ENCODE results near the gene TM4SF1. TPM values are rescaled to one million over a fixed set of nuclear protein-coding genes. Genes with fewer than 3 reads are reported as not detected.
"Not testable (repeated sequence)": the region's sequence is repeated elsewhere in the genome, so short reads cannot be mapped to it uniquely, and the experiment has no call there.

Gene TM4SF1
- total RNA-seq, 1 experiment from 2014 or later = not detected

DNA sequence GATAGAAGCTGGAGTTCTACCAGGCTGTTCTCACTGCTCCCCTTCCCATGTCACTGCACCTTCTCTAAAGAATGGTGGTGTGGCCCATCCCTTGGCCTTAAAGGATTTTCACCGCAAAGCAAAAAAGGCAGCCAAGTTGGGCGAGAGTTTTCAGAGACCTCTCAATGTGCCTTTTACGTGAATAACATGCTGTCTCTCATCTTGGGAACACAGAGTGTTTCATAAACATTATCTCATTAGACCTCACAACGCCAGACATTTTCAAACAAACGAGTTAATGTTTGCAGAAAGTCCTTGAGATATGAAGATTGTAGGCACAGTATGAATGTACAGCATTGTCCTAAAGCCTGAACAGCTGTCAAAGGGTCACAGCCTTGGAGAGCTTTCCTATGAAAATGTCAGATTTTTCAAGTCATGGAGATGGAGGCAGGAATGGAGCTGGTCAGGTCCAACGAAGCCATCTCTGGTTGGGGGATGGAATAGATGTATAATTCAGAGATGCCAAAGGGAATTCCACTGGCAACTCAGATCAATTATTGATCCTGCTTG, 21.3 kb downstream of the TM4SF1 start:
- Histone ChIP-seq H3K79me2 (ENCODE audit: low read length) (no peaks in the 10 kb centered on the region), H3K4me2 (ENCODE audit: low read depth, low read length, poor library complexity, severe bottlenecking) (no peak overlapping the region), H3K4me1 (ENCODE audit: low read length) (no peaks in the 10 kb centered on the region), H3K36me3 (ENCODE audit: insufficient read depth, low read length) (no peaks in the 10 kb centered on the region), H3K9me2 (replicated peaks; ENCODE audit: insufficient read depth, low read length) (no peaks in the 10 kb centered on the region), H2AFZ (ENCODE audit: low read length) (no peak overlapping the region), H3K9me3 (ENCODE audit: low read length) (no peaks in the 10 kb centered on the region), H4K20me1 (ENCODE audit: insufficient read depth, low read depth, low read length) (no peaks in the 10 kb centered on the region), H3K4me3 (ENCODE audit: low read length) (no peak overlapping the region), H3K27ac (ENCODE audit: low read length) (no peak overlapping the region), H3K27me3 (ENCODE audit: low read length) (no peaks in the 10 kb centered on the region), H3K9ac (ENCODE audit: low read length) (no peak overlapping the region)
- no peak for DNase-seq

DNA sequence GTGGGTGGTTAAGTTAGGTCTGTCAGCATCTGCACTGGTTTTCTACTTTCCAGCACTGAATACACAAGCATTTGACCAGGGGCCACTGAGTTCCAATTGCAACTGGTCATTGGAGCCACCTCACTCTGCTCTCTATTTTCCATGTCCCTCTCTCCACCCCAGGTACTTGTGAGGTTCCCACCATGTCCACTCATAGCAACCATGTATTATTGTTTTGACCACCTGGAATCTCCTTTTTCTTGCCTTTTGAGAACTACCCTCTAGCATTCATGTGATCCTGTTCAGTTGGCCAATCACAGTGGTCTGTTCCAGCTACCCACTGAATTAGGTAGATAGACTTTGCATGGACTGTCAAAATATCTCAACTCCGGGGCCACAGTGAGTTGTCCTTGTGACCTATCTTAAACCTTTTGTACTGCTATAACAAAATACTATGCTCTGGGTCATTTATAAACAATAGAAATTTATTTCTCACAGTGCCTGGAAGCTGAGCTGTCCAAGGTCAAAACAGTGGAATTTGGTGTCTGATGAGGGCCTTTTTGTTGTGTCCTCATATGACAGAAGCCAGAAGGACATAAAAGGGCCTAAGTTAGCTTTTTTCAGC, 23.8 kb downstream of the TM4SF1 start:
- H3K9ac ChIP-seq (ENCODE audit: low read length) = no peak overlapping the region

DNA sequence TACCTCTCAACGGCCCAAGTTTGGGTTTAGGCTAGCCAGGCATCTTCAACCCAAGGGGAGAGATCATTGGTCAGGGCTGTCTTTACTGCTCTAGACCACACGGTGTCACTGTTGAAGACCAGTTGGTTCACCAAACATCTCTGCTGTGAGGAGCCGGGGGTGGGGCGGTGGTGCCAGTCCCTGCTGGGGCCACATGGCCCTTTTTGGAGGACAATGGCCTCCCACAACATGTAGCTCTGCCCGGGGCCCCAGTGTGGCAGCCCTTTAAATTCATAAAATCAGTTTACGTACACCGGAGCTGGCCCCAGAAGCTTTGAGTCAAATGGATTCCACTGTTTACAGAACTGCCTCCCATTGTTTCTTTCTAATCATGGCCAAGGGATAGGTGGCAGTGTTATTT, 24.9 kb downstream of the TM4SF1 start:
- DNase-seq = peak; percentile 77
- no peak overlapping the region for H3K27ac ChIP-seq (ENCODE audit: low read length)
- no peaks in the 10 kb centered on the region for H3K9me3 ChIP-seq (ENCODE audit: low read length)
- H2AFZ ChIP-seq (ENCODE audit: low read length) = no peak overlapping the region
- H3K9me2 ChIP-seq (replicated peaks; ENCODE audit: insufficient read depth, low read length) = no peaks in the 10 kb centered on the region
- no peaks in the 10 kb centered on the region for H3K79me2 ChIP-seq (ENCODE audit: low read length)
- H3K27me3 ChIP-seq (ENCODE audit: low read length) = no peaks in the 10 kb centered on the region
- no peaks in the 10 kb centered on the region for H3K36me3 ChIP-seq (ENCODE audit: insufficient read depth, low read length)
- H3K4me1 ChIP-seq (ENCODE audit: low read length) = no peaks in the 10 kb centered on the region
- no peak overlapping the region for H3K9ac ChIP-seq (ENCODE audit: low read length)
- no peak overlapping the region for H3K4me3 ChIP-seq (ENCODE audit: low read length)
- no peaks in the 10 kb centered on the region for H4K20me1 ChIP-seq (ENCODE audit: insufficient read depth, low read depth, low read length)
- no peak overlapping the region for H3K4me2 ChIP-seq (ENCODE audit: low read depth, low read length, poor library complexity, severe bottlenecking)

More for the DNA sequence above, 23.8 kb downstream of the TM4SF1 start:
- no peak overlapping the region for H3K4me2 ChIP-seq (ENCODE audit: low read depth, low read length, poor library complexity, severe bottlenecking)
- no peak overlapping the region for H2AFZ ChIP-seq (ENCODE audit: low read length)
- DNase-seq = no peak
- no peaks in the 10 kb centered on the region for H3K4me1 ChIP-seq (ENCODE audit: low read length)
- no peaks in the 10 kb centered on the region for H3K9me3 ChIP-seq (ENCODE audit: low read length)
- no peak overlapping the region for H3K27ac ChIP-seq (ENCODE audit: low read length)
- no peak overlapping the region for H3K4me3 ChIP-seq (ENCODE audit: low read length)
- no peaks in the 10 kb centered on the region for H3K9me2 ChIP-seq (replicated peaks; ENCODE audit: insufficient read depth, low read length)
- H4K20me1 ChIP-seq (ENCODE audit: insufficient read depth, low read depth, low read length) = no peaks in the 10 kb centered on the region
- H3K79me2 ChIP-seq (ENCODE audit: low read length) = no peaks in the 10 kb centered on the region
- no peaks in the 10 kb centered on the region for H3K36me3 ChIP-seq (ENCODE audit: insufficient read depth, low read length)
- no peaks in the 10 kb centered on the region for H3K27me3 ChIP-seq (ENCODE audit: low read length)

DNA sequence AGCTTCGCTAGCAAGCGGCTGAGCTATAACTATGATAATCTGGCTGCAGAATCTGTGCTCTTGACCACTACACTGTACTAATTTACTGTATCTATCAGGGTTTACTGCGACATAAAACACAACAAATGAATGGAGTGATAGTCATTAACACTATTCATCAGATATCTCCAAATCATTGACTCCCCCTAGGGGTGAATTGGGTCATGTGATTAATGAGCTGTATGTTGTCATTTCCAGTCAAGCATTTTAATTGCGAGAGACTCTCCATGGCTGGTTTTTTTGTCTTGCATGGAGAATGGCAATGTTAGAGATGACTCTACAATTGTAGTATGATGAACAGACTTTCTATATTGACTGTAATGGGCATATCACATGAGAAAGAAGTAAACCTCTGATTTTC, 33.5 kb downstream of the TM4SF1 start:
- H3K27me3 ChIP-seq (ENCODE audit: low read length) = no peaks in the 10 kb centered on the region
- H3K79me2 ChIP-seq (ENCODE audit: low read length) = no peaks in the 10 kb centered on the region
- no peak overlapping the region for H3K4me2 ChIP-seq (ENCODE audit: low read depth, low read length, poor library complexity, severe bottlenecking)
- peak; percentile 59 for DNase-seq
- H2AFZ ChIP-seq (ENCODE audit: low read length) = no peak overlapping the region
- H3K4me1 ChIP-seq (ENCODE audit: low read length) = no peaks in the 10 kb centered on the region
- no peaks in the 10 kb centered on the region for H3K36me3 ChIP-seq (ENCODE audit: insufficient read depth, low read length)
- no peak overlapping the region for H3K4me3 ChIP-seq (ENCODE audit: low read length)
- no peaks in the 10 kb centered on the region for H3K9me3 ChIP-seq (ENCODE audit: low read length)
- H4K20me1 ChIP-seq (ENCODE audit: insufficient read depth, low read depth, low read length) = no peaks in the 10 kb centered on the region
- H3K9me2 ChIP-seq (replicated peaks; ENCODE audit: insufficient read depth, low read length) = no peaks in the 10 kb centered on the region
- H3K9ac ChIP-seq (ENCODE audit: low read length) = no peak overlapping the region
- no peak overlapping the region for H3K27ac ChIP-seq (ENCODE audit: low read length)

DNA sequence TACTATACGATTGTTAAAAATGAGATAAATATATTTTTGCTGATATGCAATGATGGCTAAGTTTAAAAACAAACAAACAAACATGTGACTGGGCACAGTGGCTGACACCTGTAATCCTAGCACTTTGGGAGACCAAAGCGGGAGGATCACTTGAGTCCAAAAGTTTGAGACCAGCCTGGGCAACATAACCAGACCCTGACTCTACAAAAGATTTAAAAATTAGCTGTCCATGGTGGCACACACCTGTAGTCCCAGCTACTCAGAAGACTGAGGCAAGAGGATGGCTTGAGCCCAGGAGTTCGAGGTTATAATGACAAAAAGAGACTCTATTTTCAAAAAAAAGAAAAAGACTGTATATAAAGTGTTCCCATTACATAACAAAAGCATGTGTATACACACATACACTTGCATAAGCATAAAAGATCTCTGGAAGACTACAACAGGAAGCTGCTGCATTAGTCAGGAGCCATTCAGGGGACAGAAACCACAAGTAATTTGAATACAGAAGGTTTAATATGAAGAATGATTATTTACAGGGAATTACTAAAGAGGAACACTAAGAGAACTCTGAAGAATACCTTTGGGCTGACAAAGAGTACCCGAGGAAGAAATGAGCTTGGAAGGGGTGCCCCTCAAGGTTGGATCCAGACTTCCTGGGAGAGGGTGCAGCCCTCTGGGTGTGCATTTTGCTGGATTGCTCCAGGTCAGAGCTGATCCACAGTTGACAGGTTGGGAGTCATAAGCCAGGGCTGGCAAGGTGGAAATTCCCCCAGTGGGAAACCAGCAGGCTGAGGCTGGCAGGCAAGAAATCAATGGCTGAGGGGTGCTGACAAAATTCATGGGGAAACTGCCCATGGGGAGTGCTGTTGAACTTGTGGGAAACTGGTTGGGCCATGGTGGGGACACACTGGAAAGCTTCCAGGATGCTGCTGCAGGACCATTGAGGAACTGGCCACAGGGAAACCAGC, 34.8 kb downstream of the TM4SF1 start:
- H2AFZ ChIP-seq (ENCODE audit: low read length) = no peak overlapping the region
- no peaks in the 10 kb centered on the region for H3K9me2 ChIP-seq (replicated peaks; ENCODE audit: insufficient read depth, low read length)
- no peak overlapping the region for H3K27ac ChIP-seq (ENCODE audit: low read length)
- H3K9me3 ChIP-seq (ENCODE audit: low read length) = no peaks in the 10 kb centered on the region
- no peaks in the 10 kb centered on the region for H3K79me2 ChIP-seq (ENCODE audit: low read length)
- DNase-seq = no peak
- H3K36me3 ChIP-seq (ENCODE audit: insufficient read depth, low read length) = no peaks in the 10 kb centered on the region
- no peak overlapping the region for H3K4me2 ChIP-seq (ENCODE audit: low read depth, low read length, poor library complexity, severe bottlenecking)
- H3K4me1 ChIP-seq (ENCODE audit: low read length) = no peaks in the 10 kb centered on the region
- no peaks in the 10 kb centered on the region for H3K27me3 ChIP-seq (ENCODE audit: low read length)
- no peak overlapping the region for H3K4me3 ChIP-seq (ENCODE audit: low read length)
- H3K9ac ChIP-seq (ENCODE audit: low read length) = no peak overlapping the region
- no peaks in the 10 kb centered on the region for H4K20me1 ChIP-seq (ENCODE audit: insufficient read depth, low read depth, low read length)

DNA sequence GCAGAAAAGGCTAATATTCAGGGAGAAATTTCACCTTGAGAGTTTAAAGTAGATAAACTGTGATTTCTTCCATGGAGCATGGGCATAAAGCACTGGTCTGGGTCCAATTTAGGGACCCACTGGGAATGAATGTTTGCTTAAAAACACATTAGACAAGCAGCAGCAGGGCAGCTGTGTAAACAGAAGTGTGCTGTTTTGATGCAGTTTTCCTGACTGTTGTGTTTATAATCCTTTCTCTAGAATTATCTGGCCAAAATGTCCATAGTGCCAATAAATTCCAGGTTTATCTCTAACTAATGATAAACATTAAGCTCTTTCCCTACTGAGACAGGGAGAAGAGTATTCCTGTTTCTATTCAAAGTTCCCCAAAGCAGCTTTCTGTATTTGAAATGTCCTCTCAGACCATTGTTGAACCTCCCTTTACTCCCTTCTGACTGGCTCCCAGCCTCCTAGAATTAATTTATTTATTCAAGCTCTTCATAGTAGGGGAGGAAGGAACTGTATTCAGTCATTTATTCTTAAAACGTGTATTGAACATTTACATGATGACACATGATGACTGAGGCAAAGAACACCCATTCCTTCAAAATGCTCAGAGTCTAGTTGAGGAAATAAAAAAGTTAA, 37.0 kb downstream of the TM4SF1 start:
- H3K4me1 ChIP-seq (ENCODE audit: low read length) = no peaks in the 10 kb centered on the region
- no peak overlapping the region for H3K9ac ChIP-seq (ENCODE audit: low read length)
- H4K20me1 ChIP-seq (ENCODE audit: insufficient read depth, low read depth, low read length) = no peaks in the 10 kb centered on the region
- DNase-seq = no peak
- H2AFZ ChIP-seq (ENCODE audit: low read length) = no peak overlapping the region
- no peak overlapping the region for H3K4me3 ChIP-seq (ENCODE audit: low read length)
- H3K27me3 ChIP-seq (ENCODE audit: low read length) = no peaks in the 10 kb centered on the region
- no peak overlapping the region for H3K27ac ChIP-seq (ENCODE audit: low read length)
- H3K9me3 ChIP-seq (ENCODE audit: low read length) = no peaks in the 10 kb centered on the region
- H3K36me3 ChIP-seq (ENCODE audit: insufficient read depth, low read length) = no peaks in the 10 kb centered on the region
- H3K9me2 ChIP-seq (replicated peaks; ENCODE audit: insufficient read depth, low read length) = no peaks in the 10 kb centered on the region
- no peaks in the 10 kb centered on the region for H3K79me2 ChIP-seq (ENCODE audit: low read length)
- H3K4me2 ChIP-seq (ENCODE audit: low read depth, low read length, poor library complexity, severe bottlenecking) = no peak overlapping the region

DNA sequence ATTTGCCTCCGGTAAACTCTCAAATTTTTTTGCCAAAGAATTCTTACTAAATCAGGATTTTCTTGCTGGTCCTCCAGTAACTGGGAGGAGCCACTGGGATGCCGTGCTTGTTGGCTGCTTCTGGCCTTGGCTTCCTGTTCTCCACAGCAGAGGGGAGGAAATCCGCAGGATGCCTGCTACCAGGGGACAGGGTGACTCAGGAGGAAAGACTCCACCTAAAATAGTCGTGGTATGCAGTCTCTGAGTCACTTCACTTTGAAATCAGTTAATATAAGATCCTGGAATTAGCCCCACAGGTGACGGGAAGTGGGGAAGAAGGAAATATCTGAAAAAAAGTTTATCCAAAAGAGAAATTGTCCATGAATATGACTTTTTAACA, 37.5 kb downstream of the TM4SF1 start:
- no peak for DNase-seq
- no peak overlapping the region for H3K4me3 ChIP-seq (ENCODE audit: low read length)
- H3K27me3 ChIP-seq (ENCODE audit: low read length) = no peaks in the 10 kb centered on the region
- H3K36me3 ChIP-seq (ENCODE audit: insufficient read depth, low read length) = no peaks in the 10 kb centered on the region
- H3K79me2 ChIP-seq (ENCODE audit: low read length) = no peaks in the 10 kb centered on the region
- no peak overlapping the region for H3K4me2 ChIP-seq (ENCODE audit: low read depth, low read length, poor library complexity, severe bottlenecking)
- H3K9ac ChIP-seq (ENCODE audit: low read length) = no peak overlapping the region
- no peaks in the 10 kb centered on the region for H3K4me1 ChIP-seq (ENCODE audit: low read length)
- no peak overlapping the region for H2AFZ ChIP-seq (ENCODE audit: low read length)
- no peaks in the 10 kb centered on the region for H3K9me2 ChIP-seq (replicated peaks; ENCODE audit: insufficient read depth, low read length)
- H4K20me1 ChIP-seq (ENCODE audit: insufficient read depth, low read depth, low read length) = no peaks in the 10 kb centered on the region
- no peaks in the 10 kb centered on the region for H3K9me3 ChIP-seq (ENCODE audit: low read length)
- H3K27ac ChIP-seq (ENCODE audit: low read length) = no peak overlapping the region

DNA sequence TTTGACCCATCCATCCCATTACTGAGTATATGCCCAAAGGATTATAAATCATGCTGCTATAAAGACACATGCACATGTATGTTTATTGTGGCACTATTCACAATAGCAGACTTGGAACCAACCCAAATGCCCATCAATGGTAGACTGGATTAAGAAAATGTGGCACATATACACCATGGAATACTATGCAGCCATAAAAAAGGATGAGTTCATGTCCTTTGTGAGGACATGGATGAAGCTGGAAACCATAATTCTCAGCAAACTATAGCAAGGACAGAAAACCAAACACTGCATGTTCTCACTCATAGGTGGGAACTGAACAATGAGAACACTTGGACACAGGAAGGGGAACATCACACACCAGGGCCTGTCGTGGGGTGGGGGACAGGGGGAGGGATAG, 40.0 kb downstream of the TM4SF1 start:
- H3K4me2 ChIP-seq (ENCODE audit: low read depth, low read length, poor library complexity, severe bottlenecking); H3K4me3 ChIP-seq (ENCODE audit: low read length); H2AFZ ChIP-seq (ENCODE audit: low read length); H3K79me2 ChIP-seq (ENCODE audit: low read length); H3K4me1 ChIP-seq (ENCODE audit: low read length); H3K9me2 ChIP-seq (replicated peaks; ENCODE audit: insufficient read depth, low read length); H3K27ac ChIP-seq (ENCODE audit: low read length); H3K9me3 ChIP-seq (ENCODE audit: low read length); H3K27me3 ChIP-seq (ENCODE audit: low read length); DNase-seq; H3K9ac ChIP-seq (ENCODE audit: low read length); H4K20me1 ChIP-seq (ENCODE audit: insufficient read depth, low read depth, low read length); H3K36me3 ChIP-seq (ENCODE audit: insufficient read depth, low read length): not testable (repeated sequence)

Data from Karpas-422 (cell line).